Psoas muscle (tissue), 8 donors: ENCODE results near the gene PSMD8. TPM values are rescaled to one million over a fixed set of nuclear protein-coding genes. Genes with fewer than 3 reads are reported as not detected.

Source experiments
- ATAC-seq, 4 donors: fragments of 200-7000 bp; cut with Tn5 transposase; one replicate each; pipeline ENCODE4 v1.9.1; 2020; ENCODE audit warnings: moderate library complexity in 3 of 4, mild to moderate bottlenecking in 2 of 4
- DNase-seq, 2 donors: peaks; one replicate each; pipeline ENCODE4 v3.0.0-alpha.2; 2020
- H3K27ac ChIP-seq: fragments of 200-600 bp; one replicate; pipeline ENCODE4 v1.8.0; 2022
- H3K27me3 ChIP-seq, 3 donors: fragments of 200-600 bp in 1 of 3; one replicate each; pipeline versions ENCODE4 v1.6.1 to v1.8.0; 2013 to 2022; ENCODE audit warnings: low read length in 2 of 3, mild to moderate bottlenecking in 2 of 3, moderate library complexity in 1 of 3; ENCODE audit not compliant: insufficient read depth in 3 of 3
- H3K36me3 ChIP-seq, 2 donors: fragments of 200-600 bp in 1 of 2; one replicate each; pipeline versions ENCODE4 v1.6.1 to v1.8.0; 2013 to 2022; ENCODE audit warnings: low read depth in 1 of 2, mild to moderate bottlenecking in 1 of 2, moderate library complexity in 1 of 2; ENCODE audit not compliant: insufficient read depth in 1 of 2
- H3K4me1 ChIP-seq: fragments of 200-600 bp; one replicate; pipeline ENCODE4 v1.8.0; 2022
- H3K4me3 ChIP-seq: fragments of 200-600 bp; one replicate; pipeline ENCODE4 v1.8.0; 2022; ENCODE audit warnings: mild to moderate bottlenecking
- H3K9me3 ChIP-seq: fragments of 200-600 bp; one replicate; pipeline ENCODE4 v1.8.0; 2022
- WGBS, 3 donors: extraction: QIAGEN DNeasy Blood & Tissue Kit; methylation state at CpG; one replicate each; pipeline versions ENCODE4 v1.1.6 to v1.1.7; 2013; 5-methylcytosine and 5-hydroxymethylcytosine counted together
- intact Hi-C, 2 donors: fragments of 100-400 bp; cut with DNase I; formaldehyde crosslinking; loops; one replicate each; pipeline versions ENCODE4 v1.11.0 to v1.14.2; 2022
- polyA plus RNA-seq, 3 donors: library from polyadenylated mRNA; stranded (reverse); fragments of 200-250 nt; gene quantifications; one replicate each; pipeline ENCODE4 v1.2.3, GENCODE V29; 2013
- total RNA-seq, 4 donors: library from RNA; stranded (reverse); fragmentation: NEBNext Ultra II Directional in 2 of 4; extraction: Animal tissue kit (Norgen Biotek cat#: 25700) in 2 of 4; gene quantifications; one replicate each; pipeline versions ENCODE4 v1.2.1 to v1.2.4, GENCODE V29; 2021 to 2023
- TF ChIP-seq, protein P1 (sequence below): fragments of 200-600 bp; IDR thresholded peaks from one replicate; pipeline ENCODE4 v1.8.0; 2022; ENCODE audit warnings: antibody characterized with exemption
- donor health status: healthy with polysubstance abuse.
- donor health status: DM: no; HTN: no; CAD: no; lungs with moderate emphysema.
- donor health status: Bipolar disorder and iron deficiency.
- donor health status: healthy.
- donor health status: DM: yes; HTN: yes; CAD: no.
- donor health status: DM: no; HTN: no; CAD: no.
- donor health status: DM: no; HTN: no; CAD: no.
- donor health status: DM: yes; HTN: yes; CAD: no.

Gene PSMD8
- total and polyA plus RNA-seq, 7 donors = 348 to 1,414 (median 791) TPM

DNA sequence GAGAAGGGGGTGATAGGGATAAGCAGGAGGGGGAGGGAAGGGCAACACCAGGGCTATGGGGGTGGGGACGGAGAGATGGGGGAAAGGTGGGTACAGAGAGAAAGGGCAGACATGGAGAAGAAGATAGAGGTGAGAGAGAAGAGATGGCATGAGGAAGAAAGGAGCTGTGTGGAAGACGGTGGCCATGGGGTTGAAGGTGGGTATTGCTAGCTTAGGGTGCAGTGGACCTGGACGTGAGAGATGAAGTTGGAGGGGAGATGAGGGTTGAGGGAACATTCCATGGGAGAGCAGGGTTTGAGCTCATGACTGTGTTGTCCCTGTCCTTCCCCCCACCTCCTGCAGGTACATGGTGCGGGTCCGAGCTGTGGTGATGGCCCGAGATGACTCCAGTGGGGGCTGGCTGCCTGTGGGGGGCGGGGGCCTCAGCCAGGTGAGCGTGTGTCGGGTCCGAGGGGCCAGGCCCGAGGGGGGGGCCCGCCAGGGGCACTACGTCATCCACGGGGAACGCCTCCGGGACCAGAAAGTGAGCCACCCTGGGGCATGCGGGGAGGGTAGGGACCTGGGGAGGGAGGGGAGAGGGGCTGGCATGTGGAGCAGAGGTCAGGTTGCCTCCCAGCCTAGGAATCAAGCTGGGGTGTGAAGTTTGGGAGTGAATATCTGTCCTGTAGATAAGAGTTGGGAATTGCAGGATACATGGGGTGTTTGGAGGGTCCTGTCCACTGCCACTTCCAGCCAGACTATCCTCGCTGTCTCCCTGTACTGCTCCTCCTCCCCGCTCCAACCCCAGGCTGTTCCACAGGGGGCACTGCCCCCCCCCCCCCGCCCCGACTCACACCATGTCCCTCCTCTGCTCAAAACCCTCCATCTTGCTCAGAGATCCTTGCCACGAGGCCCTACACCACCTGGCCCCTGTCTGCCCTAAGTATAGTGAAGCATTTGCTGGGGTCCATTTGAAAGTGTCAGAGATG, 15.9 kb downstream of the PSMD8 start:
- H3K9me3 ChIP-seq = no peaks in the 10 kb centered on the region
- intact Hi-C loops = no loop called here
- DNase-seq (no peak), ATAC-seq (no peak)
- H3K4me1 ChIP-seq = peaks cover 21% of the 10 kb centered on the region
- H3K4me3 ChIP-seq = no peak overlapping the region
- H3K27ac ChIP-seq = no peak overlapping the region
- peaks cover 0 to 12% of the 10 kb centered on the region in 2 donors for H3K36me3 ChIP-seq
- 47 to 50% (median 49%) methylated on average over 19 to 22 of the region's 22 CpGs for WGBS, 3 donors
- TF ChIP-seq, protein P1, sequence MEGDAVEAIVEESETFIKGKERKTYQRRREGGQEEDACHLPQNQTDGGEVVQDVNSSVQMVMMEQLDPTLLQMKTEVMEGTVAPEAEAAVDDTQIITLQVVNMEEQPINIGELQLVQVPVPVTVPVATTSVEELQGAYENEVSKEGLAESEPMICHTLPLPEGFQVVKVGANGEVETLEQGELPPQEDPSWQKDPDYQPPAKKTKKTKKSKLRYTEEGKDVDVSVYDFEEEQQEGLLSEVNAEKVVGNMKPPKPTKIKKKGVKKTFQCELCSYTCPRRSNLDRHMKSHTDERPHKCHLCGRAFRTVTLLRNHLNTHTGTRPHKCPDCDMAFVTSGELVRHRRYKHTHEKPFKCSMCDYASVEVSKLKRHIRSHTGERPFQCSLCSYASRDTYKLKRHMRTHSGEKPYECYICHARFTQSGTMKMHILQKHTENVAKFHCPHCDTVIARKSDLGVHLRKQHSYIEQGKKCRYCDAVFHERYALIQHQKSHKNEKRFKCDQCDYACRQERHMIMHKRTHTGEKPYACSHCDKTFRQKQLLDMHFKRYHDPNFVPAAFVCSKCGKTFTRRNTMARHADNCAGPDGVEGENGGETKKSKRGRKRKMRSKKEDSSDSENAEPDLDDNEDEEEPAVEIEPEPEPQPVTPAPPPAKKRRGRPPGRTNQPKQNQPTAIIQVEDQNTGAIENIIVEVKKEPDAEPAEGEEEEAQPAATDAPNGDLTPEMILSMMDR = no peak
- peaks cover 0 to 14% (median 3%) of the 10 kb centered on the region in 3 donors for H3K27me3 ChIP-seq

DNA sequence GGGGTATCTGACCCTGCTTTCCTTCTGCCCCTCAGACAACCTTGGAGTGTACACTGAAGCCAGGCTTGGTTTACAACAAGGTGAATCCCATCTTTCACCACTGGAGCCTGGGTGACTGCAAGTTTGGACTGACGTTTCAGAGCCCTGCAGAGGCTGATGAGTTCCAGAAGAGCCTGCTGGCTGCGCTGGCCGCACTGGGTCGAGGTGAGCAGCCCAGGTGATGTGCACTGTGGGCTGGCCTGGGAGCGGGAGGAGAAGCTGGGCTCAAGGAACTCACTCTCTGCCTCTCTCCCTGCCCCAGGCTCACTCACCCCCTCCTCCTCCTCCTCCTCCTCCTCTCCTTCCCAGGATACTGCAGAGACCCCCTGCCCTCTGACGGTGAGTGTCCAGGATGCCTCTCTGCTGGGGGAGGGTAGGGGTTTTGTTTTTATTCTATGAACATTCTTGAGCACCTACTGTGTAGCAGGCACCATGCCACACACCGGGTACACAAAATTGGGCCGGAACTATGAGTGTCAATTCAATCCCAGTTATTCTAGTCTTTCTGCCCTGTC, 17.6 kb downstream of the PSMD8 start:
- peaks cover 0 to 29% (median 16%) of the 10 kb centered on the region in 3 donors for H3K27me3 ChIP-seq
- peaks cover 12% of the 10 kb centered on the region for H3K4me1 ChIP-seq
- H3K36me3 ChIP-seq = no peaks in the 10 kb centered on the region
- DNase-seq (no peak), ATAC-seq (no peak)
- WGBS, 3 donors = 63 to 74% (median 66%) methylated on average over 8 of the region's 8 CpGs
- no peaks in the 10 kb centered on the region for H3K9me3 ChIP-seq
- H3K4me3 ChIP-seq = no peak overlapping the region
- intact Hi-C loops = no loop called here
- TF ChIP-seq, protein P1 = no peak
- H3K27ac ChIP-seq = no peak overlapping the region

DNA sequence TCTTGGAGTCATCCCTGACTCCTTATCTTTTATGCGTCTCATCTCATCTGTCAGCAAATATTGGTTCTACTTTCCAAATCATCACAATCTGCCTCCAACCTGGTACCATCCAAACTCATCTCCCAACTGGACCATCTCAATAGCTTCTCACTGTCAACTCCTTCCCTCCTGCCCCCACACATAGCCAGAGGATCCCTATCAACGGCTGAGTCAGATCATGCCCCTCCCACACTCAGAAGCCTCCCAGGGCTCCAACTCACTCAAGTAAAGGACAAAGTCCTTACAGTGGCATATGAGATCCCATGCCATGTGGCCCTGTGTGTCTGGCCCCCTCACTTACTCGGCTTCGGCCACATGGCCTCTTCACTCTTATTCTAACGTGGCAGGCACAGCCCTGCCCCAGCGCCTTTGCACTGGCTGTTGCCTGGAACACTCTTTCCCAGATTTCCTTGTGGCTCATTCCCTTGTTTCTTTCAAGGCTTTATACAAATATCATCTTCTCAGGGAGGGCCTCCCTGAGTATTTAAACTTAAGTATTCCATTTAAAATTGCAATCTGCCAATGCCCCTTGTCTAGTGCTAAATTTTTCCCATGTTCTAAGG, 18.4 kb downstream of the PSMD8 start:
- no peak for ATAC-seq
- intact Hi-C loops = no loop called here

DNA sequence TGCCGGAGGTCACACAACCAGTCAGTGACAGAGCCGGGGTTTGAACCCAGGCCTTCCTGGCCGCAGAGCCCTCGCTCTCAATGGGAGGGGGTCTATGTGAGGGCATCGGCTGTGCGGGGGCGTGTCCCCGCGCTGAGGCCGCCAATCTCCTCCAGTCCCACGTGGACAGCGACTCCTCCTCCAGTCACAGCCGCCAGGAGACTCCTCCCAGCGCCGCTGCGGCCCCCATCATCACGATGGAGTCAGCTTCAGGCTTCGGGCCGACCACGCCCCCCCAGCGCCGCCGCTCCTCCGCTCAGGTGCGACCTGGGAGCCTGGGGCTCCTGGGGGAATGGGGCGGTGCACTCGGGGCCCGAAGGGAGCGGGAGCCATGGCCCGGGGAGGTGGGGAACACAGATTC, 20.1 kb downstream of the PSMD8 start:
- no peak overlapping the region for H3K4me3 ChIP-seq
- intact Hi-C loops = no loop called here

More for the DNA sequence above, 18.4 kb downstream of the PSMD8 start:
- H3K36me3 ChIP-seq = no peaks in the 10 kb centered on the region
- H3K4me3 ChIP-seq = no peak overlapping the region
- no peaks in the 10 kb centered on the region for H3K9me3 ChIP-seq
- DNase-seq = no peak
- peaks cover 6% of the 10 kb centered on the region for H3K4me1 ChIP-seq
- WGBS, 3 donors = 74 to 80% (median 78%) methylated on average over 6 of the region's 6 CpGs
- peaks cover 0 to 37% (median 17%) of the 10 kb centered on the region in 3 donors for H3K27me3 ChIP-seq
- TF ChIP-seq, protein P1 = no peak
- no peak overlapping the region for H3K27ac ChIP-seq

More for the DNA sequence above, 20.1 kb downstream of the PSMD8 start:
- H3K9me3 ChIP-seq = no peaks in the 10 kb centered on the region
- DNase-seq = no peak
- no peaks in the 10 kb centered on the region for H3K36me3 ChIP-seq
- peak in 1 of 4 donors; percentile 15 for ATAC-seq
- H3K27me3 ChIP-seq = peaks cover 0 to 52% (median 21%) of the 10 kb centered on the region in 3 donors
- WGBS, 3 donors = 9 to 18% (median 12%) methylated on average over 28 to 30 of the region's 30 CpGs
- no peaks in the 10 kb centered on the region for H3K4me1 ChIP-seq
- TF ChIP-seq, protein P1 = no peak
- no peak overlapping the region for H3K27ac ChIP-seq
